ENCODE measurements around the gene BIRC7.

Gene BIRC7

GRCh38 chr20:63277466-63278272, 42.0 kb downstream of the BIRC7 start:
- no peaks in the 10 kb centered on the region for H3K9me3 Mint-ChIP-seq
- H3K27ac Mint-ChIP-seq, result no peak overlapping the region
- CTCF ChIA-PET, result interaction anchor here (2.0 kb wide), 1 partner anchor 54 kb away, joined by 5 read pairs; no protein-coding TSS in a partner anchor
- no peak for DNase-seq
- no peak overlapping the region for H3K4me3 Mint-ChIP-seq
- peaks cover 20% of the 10 kb centered on the region for H3K4me1 Mint-ChIP-seq
- peaks cover 12% of the 10 kb centered on the region for H3K36me3 Mint-ChIP-seq
- H3K27me3 Mint-ChIP-seq, result no peaks in the 10 kb centered on the region

- Mint-ChIP-seq H3K4me1 (peaks cover 17% of the 10 kb centered on the region), H3K4me3 (no peak overlapping the region), H3K9me3 (no peaks in the 10 kb centered on the region), H3K27me3 (no peaks in the 10 kb centered on the region), H3K27ac (no peak overlapping the region), H3K36me3 (peaks cover 12% of the 10 kb centered on the region)
- no peak for DNase-seq
- CTCF ChIA-PET, result no interaction called here
Observed at GRCh38 chr20:63278661-63279060, 43.0 kb downstream of the BIRC7 start.

- H3K4me1 Mint-ChIP-seq, result peaks cover 9% of the 10 kb centered on the region
- peaks cover 12% of the 10 kb centered on the region for H3K36me3 Mint-ChIP-seq
- CTCF ChIA-PET, result interaction anchor here (0.7 to 0.8 kb wide), 2 partner anchors 35 to 53 kb away, joined by 3 to 5 read pairs; no protein-coding TSS in a partner anchor
- DNase-seq, result no peak
- H3K4me3 Mint-ChIP-seq, result no peak overlapping the region
- H3K27ac Mint-ChIP-seq, result no peak overlapping the region
- H3K27me3 Mint-ChIP-seq, result no peaks in the 10 kb centered on the region
- H3K9me3 Mint-ChIP-seq, result no peaks in the 10 kb centered on the region
Observed at GRCh38 chr20:63279931-63280330, 44.2 kb downstream of the BIRC7 start.

GRCh38 chr20:63280371-63280770, 44.7 kb downstream of the BIRC7 start:
- CTCF ChIA-PET, result interaction anchor here (0.7 to 1.4 kb wide), 3 partner anchors 14 to 53 kb away, joined by 3 to 5 read pairs (median 3); no protein-coding TSS in a partner anchor
- peak overlapping the region; percentile 33 for H3K27ac Mint-ChIP-seq
- peaks cover 12% of the 10 kb centered on the region for H3K36me3 Mint-ChIP-seq
- DNase-seq, result no peak
- no peaks in the 10 kb centered on the region for H3K9me3 Mint-ChIP-seq
- no peaks in the 10 kb centered on the region for H3K27me3 Mint-ChIP-seq
- H3K4me1 Mint-ChIP-seq, result peaks cover 5% of the 10 kb centered on the region
- H3K4me3 Mint-ChIP-seq, result no peak overlapping the region

GRCh38 chr20:63280929-63281545, 45.3 kb downstream of the BIRC7 start:
- no peaks in the 10 kb centered on the region for H3K27me3 Mint-ChIP-seq
- no peaks in the 10 kb centered on the region for H3K9me3 Mint-ChIP-seq
- peaks cover 4% of the 10 kb centered on the region for H3K4me1 Mint-ChIP-seq
- peaks cover 15% of the 10 kb centered on the region for H3K36me3 Mint-ChIP-seq
- no peak for DNase-seq
- H3K27ac Mint-ChIP-seq, result no peak overlapping the region
- CTCF ChIA-PET, result interaction anchor here (1.4 kb wide), 1 partner anchor 14 kb away, joined by 3 read pairs; no protein-coding TSS in a partner anchor
- no peak overlapping the region for H3K4me3 Mint-ChIP-seq

GRCh38 chr20:63281742-63282665, 46.3 kb downstream of the BIRC7 start:
- Mint-ChIP-seq H3K9me3 (no peaks in the 10 kb centered on the region), H3K27ac (no peak overlapping the region), H3K4me1 (peaks cover 4% of the 10 kb centered on the region), H3K27me3 (no peaks in the 10 kb centered on the region), H3K36me3 (peaks cover 14% of the 10 kb centered on the region), H3K4me3 (no peak overlapping the region)
- no peak for DNase-seq
- CTCF ChIA-PET, result interaction anchor here (1.4 kb wide), 1 partner anchor 13 kb away, joined by 3 read pairs; no protein-coding TSS in a partner anchor

GRCh38 chr20:63282946-63283345, 47.2 kb downstream of the BIRC7 start:
- Mint-ChIP-seq H3K27ac (no peak overlapping the region), H3K36me3 (peaks cover 15% of the 10 kb centered on the region), H3K9me3 (no peaks in the 10 kb centered on the region), H3K27me3 (no peaks in the 10 kb centered on the region), H3K4me1 (peaks cover 4% of the 10 kb centered on the region), H3K4me3 (no peak overlapping the region)
- DNase-seq, result no peak
- CTCF ChIA-PET, result no interaction called here

- DNase-seq, result no peak
- no peaks in the 10 kb centered on the region for H3K27me3 Mint-ChIP-seq
- CTCF ChIA-PET, result no interaction called here
- peaks cover 14% of the 10 kb centered on the region for H3K36me3 Mint-ChIP-seq
- peak overlapping the region; percentile 72 for H3K4me3 Mint-ChIP-seq
- peak overlapping the region; percentile 60 for H3K27ac Mint-ChIP-seq
- H3K4me1 Mint-ChIP-seq, result peaks cover 4% of the 10 kb centered on the region
- H3K9me3 Mint-ChIP-seq, result no peaks in the 10 kb centered on the region
Observed at GRCh38 chr20:63283397-63284082, 47.8 kb downstream of the BIRC7 start.

- peaks cover 4% of the 10 kb centered on the region for H3K4me1 Mint-ChIP-seq
- H3K4me3 Mint-ChIP-seq, result peak overlapping the region; percentile 72
- DNase-seq, result peak; percentile 59
- peak overlapping the region; percentile 60 for H3K27ac Mint-ChIP-seq
- H3K9me3 Mint-ChIP-seq, result no peaks in the 10 kb centered on the region
- no peaks in the 10 kb centered on the region for H3K27me3 Mint-ChIP-seq
- CTCF ChIA-PET, result no interaction called here
- peaks cover 16% of the 10 kb centered on the region for H3K36me3 Mint-ChIP-seq
Observed at GRCh38 chr20:63284083-63284440, 48.4 kb downstream of the BIRC7 start.

- DNase-seq, result peak; percentile 36
- Mint-ChIP-seq H3K27me3 (no peaks in the 10 kb centered on the region), H3K4me3 (peak overlapping the region; percentile 72), H3K9me3 (no peaks in the 10 kb centered on the region), H3K4me1 (peaks cover 4% of the 10 kb centered on the region), H3K36me3 (peaks cover 14% of the 10 kb centered on the region), H3K27ac (peak overlapping the region; percentile 85)
- CTCF ChIA-PET, result no interaction called here
Observed at GRCh38 chr20:63284544-63284949, 48.8 kb downstream of the BIRC7 start.

GRCh38 chr20:63284981-63285524, 49.3 kb downstream of the BIRC7 start:
- CTCF ChIA-PET, result no interaction called here

GRCh38 chr20:63285636-63286615, 50.2 kb downstream of the BIRC7 start:
- CTCF ChIA-PET, result no interaction called here
- Mint-ChIP-seq H3K36me3 (peaks cover 12% of the 10 kb centered on the region), H3K9me3 (no peaks in the 10 kb centered on the region), H3K27me3 (no peaks in the 10 kb centered on the region), H3K27ac (peak overlapping the region; percentile 52), H3K4me3 (peak overlapping the region; percentile 35), H3K4me1 (peaks cover 4% of the 10 kb centered on the region)
- no peak for DNase-seq

More at GRCh38 chr20:63284981-63285524, 49.3 kb downstream of the BIRC7 start:
- Mint-ChIP-seq H3K36me3 (peaks cover 12% of the 10 kb centered on the region), H3K4me1 (peaks cover 4% of the 10 kb centered on the region), H3K27me3 (no peaks in the 10 kb centered on the region), H3K9me3 (no peaks in the 10 kb centered on the region), H3K4me3 (peak overlapping the region; percentile 72), H3K27ac (peak overlapping the region; percentile 85)
- DNase-seq, result no peak
